Raji (cell line): Measurements from ENCODE around the gene CAPN11.

Experiments used
- POLR2A ChIP-seq: IDR thresholded peaks from 2 replicates; pipeline ENCODE4 v1.6.1; 2011; ENCODE audit warnings: low read depth, low read length, control low read depth; ENCODE audit not compliant: insufficient read depth

Gene CAPN11

DNA sequence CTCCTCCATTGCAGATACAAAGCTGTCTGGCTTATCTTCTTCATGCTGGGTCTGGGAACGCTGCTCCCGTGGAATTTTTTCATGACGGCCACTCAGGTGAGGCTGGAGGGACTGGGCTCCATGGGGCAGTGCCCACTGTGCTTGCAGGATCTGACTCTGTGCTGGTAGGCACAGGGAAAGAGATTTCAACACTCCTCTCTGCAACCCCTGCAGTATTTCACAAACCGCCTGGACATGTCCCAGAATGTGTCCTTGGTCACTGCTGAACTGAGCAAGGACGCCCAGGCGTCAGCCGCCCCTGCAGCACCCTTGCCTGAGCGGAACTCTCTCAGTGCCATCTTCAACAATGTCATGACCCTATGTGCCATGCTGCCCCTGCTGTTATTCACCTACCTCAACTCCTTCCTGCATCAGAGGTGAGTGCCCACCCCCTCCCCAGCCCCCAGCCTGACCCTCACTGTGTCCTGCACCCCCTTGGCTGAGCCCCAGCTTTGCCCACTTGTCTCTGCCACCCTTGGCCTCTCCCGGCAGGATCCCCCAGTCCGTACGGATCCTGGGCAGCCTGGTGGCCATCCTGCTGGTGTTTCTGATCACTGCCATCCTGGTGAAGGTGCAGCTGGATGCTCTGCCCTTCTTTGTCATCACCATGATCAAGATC is 70.9 kb downstream of the CAPN11 start:
- TF ChIP-seq POLR2A: no peak

DNA sequence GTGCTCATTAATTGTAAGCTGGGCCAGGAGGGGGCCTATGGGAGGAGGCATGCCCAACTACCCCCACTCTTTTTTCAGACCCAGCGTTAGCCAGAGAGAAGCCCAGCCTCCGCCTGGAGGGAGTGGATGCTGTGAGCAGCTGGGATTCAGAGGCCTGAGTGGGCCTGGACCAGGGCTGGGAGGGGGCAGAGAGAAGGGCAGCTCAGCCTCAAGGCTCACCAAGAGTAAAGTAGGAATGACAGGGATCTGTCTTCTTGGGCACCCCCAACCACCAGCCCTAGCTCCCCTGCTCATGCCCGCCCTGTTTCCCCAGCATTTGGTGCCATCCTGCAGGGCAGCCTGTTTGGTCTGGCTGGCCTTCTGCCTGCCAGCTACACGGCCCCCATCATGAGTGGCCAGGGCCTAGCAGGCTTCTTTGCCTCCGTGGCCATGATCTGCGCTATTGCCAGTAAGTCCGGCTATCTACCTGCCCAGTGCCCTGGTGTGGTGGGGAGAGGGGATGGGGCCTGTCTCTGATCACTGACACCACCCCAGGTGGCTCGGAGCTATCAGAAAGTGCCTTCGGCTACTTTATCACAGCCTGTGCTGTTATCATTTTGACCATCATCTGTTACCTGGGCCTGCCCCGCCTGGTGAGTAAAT is 71.5 kb downstream of the CAPN11 start:
- no peak for TF ChIP-seq POLR2A

DNA sequence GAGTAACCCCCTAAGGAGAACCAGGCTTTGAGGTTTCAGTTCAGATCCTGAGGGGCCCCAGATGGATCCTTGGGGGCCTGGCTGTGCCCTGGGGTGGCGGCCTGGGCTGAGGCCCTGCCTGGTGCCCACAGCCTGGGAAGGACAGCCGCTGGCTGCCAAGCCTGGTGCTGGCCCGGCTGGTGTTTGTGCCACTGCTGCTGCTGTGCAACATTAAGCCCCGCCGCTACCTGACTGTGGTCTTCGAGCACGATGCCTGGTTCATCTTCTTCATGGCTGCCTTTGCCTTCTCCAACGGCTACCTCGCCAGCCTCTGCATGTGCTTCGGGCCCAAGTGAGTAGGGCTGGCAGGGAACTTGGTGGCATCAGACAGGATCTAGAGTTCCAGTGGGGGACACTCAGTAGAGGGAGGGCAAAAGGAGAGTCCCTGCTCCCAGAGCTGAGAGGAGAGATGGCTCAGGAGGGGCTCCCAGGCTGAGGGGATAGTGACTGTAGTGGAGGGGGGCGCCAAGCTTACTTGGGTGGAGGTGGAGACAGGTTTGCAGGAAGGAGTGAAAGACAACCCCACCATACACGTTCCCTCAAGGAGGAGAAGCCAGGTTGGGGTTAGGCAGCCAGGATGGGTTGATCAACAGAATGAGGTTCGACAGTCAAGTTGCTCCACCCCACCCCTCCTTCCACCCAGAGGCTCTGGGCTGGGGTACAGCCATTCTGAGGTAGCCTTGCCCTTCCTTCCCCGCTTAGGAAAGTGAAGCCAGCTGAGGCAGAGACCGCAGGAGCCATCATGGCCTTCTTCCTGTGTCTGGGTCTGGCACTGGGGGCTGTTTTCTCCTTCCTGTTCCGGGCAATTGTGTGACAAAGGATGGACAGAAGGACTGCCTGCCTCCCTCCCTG is 74.3 kb downstream of the CAPN11 start:
- TF ChIP-seq POLR2A: no peak

DNA sequence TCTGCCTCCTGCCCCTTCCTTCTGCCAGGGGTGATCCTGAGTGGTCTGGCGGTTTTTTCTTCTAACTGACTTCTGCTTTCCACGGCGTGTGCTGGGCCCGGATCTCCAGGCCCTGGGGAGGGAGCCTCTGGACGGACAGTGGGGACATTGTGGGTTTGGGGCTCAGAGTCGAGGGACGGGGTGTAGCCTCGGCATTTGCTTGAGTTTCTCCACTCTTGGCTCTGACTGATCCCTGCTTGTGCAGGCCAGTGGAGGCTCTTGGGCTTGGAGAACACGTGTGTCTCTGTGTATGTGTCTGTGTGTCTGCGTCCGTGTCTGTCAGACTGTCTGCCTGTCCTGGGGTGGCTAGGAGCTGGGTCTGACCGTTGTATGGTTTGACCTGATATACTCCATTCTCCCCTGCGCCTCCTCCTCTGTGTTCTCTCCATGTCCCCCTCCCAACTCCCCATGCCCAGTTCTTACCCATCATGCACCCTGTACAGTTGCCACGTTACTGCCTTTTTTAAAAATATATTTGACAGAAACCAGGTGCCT is 75.0 kb downstream of the CAPN11 start:
- no peak for TF ChIP-seq POLR2A
